A673 (cell line): Measurements from ENCODE around the gene CCDC61.

Experiments
- CTCF ChIP-seq: fragments of 300-800, 200-600 bp; sonication (generic); conservative IDR thresholded peaks from 2 replicates; pipeline ENCODE4 v1.5.1; 2017; ENCODE audit warnings: low read depth, mild to moderate bottlenecking, antibody characterized with exemption, low read length, moderate library complexity, mixed read lengths
- EZH2 ChIP-seq: fragments of 200-600 bp; sonication (generic); IDR thresholded peaks from 2 replicates; pipeline ENCODE4 v1.6.1; 2017; ENCODE audit warnings: borderline replicate concordance, low read depth, mild to moderate bottlenecking, mixed read lengths, antibody characterized with exemption, low read length; ENCODE audit not compliant: poor library complexity, severe bottlenecking

GRCh38 chr19:46052896-46053295 lies 57.6 kb downstream of the CCDC61 start:
- TF ChIP-seq EZH2 (no peak), CTCF (no peak)
